NCI-H82 treated with DMSO at 0.1 percent for 48 hours (cell line): ENCODE data around the gene UBE2QL1.

Experiments
- DNase-seq: peaks from one replicate; lab custom pipeline; 2025; ENCODE audit not compliant: unreplicated experiment; lab: John Stamatoyannopoulos, UW

The UBE2QL1 gene

GRCh38 chr5:6448622-6449464, at the start of gene UBE2QL1:
UBE2QL1 (plus strand) TSS chr5:6448859; CDS start chr5:6448894, 35 bp downstream.
- no peak for DNase-seq

DNA sequence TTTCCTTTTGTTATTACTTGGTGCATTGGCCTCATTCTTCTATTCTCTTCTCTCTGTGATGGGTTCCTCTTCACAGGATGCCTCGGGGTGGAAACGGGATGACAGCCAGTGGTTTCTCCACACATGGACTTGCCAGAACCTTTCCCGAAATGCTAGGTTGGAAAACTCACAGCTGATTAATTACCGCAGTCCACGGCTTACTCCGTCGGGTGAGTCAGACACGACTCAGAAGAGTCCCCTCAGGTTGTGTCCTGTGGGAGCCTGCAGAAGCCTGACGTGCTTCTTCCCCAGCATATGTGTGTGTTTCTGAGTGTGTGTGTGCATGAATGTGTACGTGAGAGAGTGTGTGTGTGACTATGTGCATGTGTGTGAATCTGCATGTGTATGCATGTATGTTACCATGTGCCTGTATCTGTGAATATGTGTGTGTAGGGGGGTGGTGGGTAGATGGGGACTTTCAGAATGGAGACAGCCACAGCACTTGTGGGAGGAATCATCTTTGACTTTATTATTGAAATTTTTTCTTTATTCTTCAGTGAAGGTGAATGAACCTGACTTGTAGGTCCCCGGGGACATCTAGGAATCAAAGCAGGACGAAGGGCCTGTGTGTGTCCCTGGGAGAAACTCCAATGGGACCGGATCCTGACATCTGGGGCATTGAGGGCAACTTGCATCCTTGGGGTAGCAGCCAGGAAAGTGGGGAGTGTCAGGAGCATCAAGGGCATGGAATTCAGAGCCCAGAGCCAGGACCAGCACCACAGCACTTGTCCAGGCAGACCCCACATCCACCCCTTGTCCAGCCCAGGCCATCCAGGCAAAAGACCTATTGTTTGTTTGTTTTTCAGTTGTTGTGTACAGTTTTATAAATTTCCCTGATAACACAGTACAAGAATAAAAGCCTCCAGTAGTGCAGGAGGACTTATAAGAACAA, 48.4 kb upstream of the UBE2QL1 start:
- DNase-seq = no peak

DNA sequence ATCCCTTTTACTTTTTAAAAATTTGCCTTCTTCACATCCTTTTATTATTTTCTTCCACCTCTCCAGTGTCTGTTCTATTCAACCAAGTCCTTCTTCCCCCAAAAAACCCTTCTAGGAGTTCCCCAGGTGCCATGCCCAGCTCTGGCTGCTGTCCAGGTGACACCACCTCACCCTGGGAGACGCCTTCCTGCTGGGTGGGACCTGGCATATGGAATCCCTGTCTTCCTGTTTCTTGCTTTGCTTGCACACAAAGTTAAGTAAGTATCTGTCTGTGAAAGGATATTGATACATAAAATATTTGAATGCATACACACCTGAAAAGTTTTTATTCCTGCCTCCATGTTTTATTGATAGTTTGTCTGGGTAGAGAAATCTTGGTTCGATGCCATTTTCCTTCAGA, 47.2 kb upstream of the UBE2QL1 start:
- no peak for DNase-seq

GRCh38 chr5:6402939-6403338, 45.7 kb upstream of the UBE2QL1 start:
- DNase-seq = no peak

DNA sequence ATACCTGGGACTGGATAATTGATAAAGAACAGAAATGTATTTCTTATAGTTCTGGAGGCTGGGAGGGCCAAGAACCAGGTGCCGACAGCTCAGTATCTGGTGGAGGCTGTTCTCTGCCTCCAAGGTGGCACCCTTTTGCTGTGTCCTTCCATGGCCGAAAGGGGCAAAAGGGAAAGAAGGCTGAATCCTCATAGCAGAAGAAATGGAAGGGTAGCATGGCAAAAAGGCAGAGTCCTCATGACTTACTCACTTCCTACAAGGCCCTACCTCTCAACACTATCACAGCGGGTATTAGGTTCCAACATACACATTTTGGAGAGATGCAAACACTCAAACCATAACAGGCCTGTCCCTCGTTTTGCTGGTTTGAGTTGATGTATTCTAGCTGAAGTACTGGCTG, 45.2 kb upstream of the UBE2QL1 start:
- no peak for DNase-seq

GRCh38 chr5:6404129-6404528, 44.5 kb upstream of the UBE2QL1 start:
- DNase-seq = no peak

- no peak for DNase-seq
Measured at GRCh38 chr5:6405591-6405990, 43.1 kb upstream of the UBE2QL1 start.

- no peak for DNase-seq
Measured at GRCh38 chr5:6407558-6408259, 41.0 kb upstream of the UBE2QL1 start.

GRCh38 chr5:6408260-6408596, 40.4 kb upstream of the UBE2QL1 start:
- no peak for DNase-seq

GRCh38 chr5:6408627-6409446, 39.8 kb upstream of the UBE2QL1 start:
- no peak for DNase-seq

GRCh38 chr5:6410421-6410820, 38.2 kb upstream of the UBE2QL1 start:
- DNase-seq = no peak

DNA sequence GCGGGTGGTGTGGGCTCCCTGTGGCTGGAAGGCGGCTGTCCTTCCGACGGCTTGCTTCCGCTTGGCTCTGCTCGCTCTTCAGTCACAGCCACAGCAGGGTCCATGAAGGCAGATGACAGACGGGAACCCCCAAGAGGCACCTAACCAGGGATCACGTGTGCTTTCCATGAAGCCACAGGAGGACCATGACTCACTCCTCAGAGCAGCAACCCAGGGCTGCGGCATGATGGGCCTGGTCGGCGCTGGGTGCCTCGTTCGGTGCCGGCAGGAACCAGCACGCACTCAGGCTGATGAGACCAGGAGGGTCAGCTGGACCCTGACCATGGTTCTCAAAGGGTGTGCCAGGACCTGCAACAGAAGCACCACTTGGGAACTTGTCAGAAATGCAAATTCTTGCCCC, 37.5 kb upstream of the UBE2QL1 start:
- no peak for DNase-seq

- DNase-seq = no peak
Measured at GRCh38 chr5:6412811-6413210, 35.8 kb upstream of the UBE2QL1 start.

DNA sequence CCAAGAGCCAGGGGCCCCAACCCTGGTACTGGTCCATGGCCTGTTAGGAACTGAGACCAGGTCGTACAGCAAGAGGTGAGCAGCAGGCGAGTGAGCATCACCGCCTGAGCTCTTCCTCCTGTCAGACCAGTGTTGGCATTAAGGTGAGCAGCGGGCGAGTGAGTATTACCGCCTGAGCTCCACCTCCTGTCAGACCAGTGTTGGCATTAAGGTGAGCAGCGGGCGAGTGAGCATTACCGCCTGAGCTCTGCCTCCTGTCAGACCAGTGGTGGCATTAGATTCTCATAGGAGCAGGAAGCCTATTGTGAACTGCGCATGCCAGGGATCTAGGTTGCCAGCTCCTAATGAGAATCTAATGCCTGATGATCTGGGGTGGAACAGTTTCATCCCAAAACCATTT, 31.0 kb upstream of the UBE2QL1 start:
- DNase-seq = no peak

GRCh38 chr5:6418679-6419276, 29.9 kb upstream of the UBE2QL1 start:
- no peak for DNase-seq

GRCh38 chr5:6419340-6419852, 29.3 kb upstream of the UBE2QL1 start:
- DNase-seq = no peak

DNA sequence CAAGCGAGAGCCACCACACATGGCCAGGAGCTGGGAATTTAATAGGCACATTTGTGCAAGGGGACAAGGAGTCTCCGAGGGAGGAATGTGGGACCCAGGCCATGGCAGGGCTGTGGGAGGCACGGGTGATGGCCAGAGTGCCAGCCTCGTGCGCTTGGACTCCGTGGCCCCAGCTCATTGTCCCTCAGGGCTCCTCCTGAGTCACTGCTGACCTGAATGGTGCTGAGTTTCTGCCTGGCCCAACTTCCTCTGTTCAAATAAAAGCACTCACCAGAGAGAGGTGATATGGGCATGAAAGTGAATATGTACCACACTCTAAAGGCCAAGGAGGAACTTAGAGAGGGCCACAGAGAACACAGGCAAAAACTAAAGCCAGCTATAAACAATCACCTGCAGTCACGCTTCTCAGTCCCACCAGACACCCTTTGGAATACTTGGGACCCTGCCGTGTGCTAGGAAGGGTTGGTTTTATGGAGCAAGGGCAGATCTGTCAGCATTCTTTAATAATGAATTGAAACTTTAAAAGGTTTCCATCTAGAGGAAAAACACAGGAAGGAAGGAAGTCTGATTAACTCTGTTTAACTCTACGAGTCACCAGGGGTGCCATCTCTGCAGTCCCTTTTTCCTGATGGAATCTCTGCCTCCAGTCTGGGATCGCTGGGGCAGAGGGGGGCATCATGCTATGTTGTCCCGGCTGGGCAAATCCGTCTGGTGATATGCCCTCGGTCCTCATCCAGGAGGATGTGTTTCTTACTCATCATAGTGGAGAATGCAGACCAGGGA, 25.1 kb upstream of the UBE2QL1 start:
- no peak for DNase-seq

GRCh38 chr5:6424110-6424659, 24.5 kb upstream of the UBE2QL1 start:
- DNase-seq = no peak

DNA sequence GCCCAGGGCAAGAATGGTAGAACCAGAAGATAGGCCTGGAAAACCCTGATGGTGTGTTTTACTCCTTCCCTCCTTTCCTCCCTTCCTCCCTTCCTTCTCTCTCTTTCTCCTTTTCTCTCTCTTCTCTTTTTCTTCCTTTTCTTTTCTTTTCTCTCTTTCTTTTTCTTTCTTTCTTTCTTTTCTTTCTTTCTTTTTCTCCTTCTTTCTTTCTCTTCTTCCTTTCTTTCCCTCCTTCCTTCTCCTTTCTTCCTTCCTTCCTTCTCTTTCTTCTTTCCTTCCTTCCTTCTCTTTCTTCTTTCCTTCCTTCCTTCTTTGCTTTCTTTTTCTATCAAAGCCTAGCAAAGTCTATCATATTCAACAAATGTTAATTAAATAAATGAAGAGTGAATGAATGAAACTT, 24.0 kb upstream of the UBE2QL1 start:
- no peak for DNase-seq
